ENCODE measurements around the gene SEMA3C. TPM values are rescaled to one million over a fixed set of nuclear protein-coding genes. Genes with fewer than 3 reads are reported as not detected.

SEMA3C gene
- total and polyA plus RNA-seq, 8 donors, result 4.5 to 344 (median 68.7) TPM

GRCh38 chr7:80719261-80719660, 199.6 kb downstream of the SEMA3C start:
- Histone ChIP-seq H3K27me3 (no peaks in the 10 kb centered on the region), H3K36me3 (no peaks in the 10 kb centered on the region), H3K27ac (no peak overlapping the region), H3K4me3 (no peak overlapping the region), H3K9me3 (no peaks in the 10 kb centered on the region), H3K4me1 (peaks cover 4 to 23% (median 14%) of the 10 kb centered on the region in 4 donors)
- intact Hi-C loops (cut with DNase I; ENCODE audit: low total_unique reads), result no loop called here
- WGBS, 5 donors, result 71 to 88% (median 87%) methylated on average over 3 of the region's 3 CpGs
- no peak for DNase-seq
- no peak for TF ChIP-seq EP300 (IDR thresholded peaks at IDR 0.05)
- TF ChIP-seq POLR2A (IDR thresholded peaks at IDR 0.05), result no peak
- TF ChIP-seq CTCF (IDR thresholded peaks at IDR 0.05), result no peak
- no peak for TF ChIP-seq POLR2AphosphoS5 (IDR thresholded peaks at IDR 0.05)

GRCh38 chr7:80711531-80711930, 207.3 kb downstream of the SEMA3C start:
- 61 to 80% (median 66%) methylated on average over 2 of the region's 2 CpGs for whole genome bisulfite sequencing, 5 donors
- H3K4me1 ChIP-seq, result no peaks in the 10 kb centered on the region
- H3K4me3 ChIP-seq, result no peak overlapping the region
- intact Hi-C loops (cut with DNase I; ENCODE audit: low total_unique reads), result no loop called here
- H3K27me3 ChIP-seq, result no peaks in the 10 kb centered on the region
- no peaks in the 10 kb centered on the region for H3K36me3 ChIP-seq
- no peak overlapping the region for H3K27ac ChIP-seq
- peak in 1 of 2 donors; percentile 24 for DNase-seq
- TF ChIP-seq EP300 (IDR thresholded peaks at IDR 0.05) (no peak), POLR2A (IDR thresholded peaks at IDR 0.05) (no peak), POLR2AphosphoS5 (IDR thresholded peaks at IDR 0.05) (no peak), CTCF (IDR thresholded peaks at IDR 0.05) (no peak)
- no peaks in the 10 kb centered on the region for H3K9me3 ChIP-seq

GRCh38 chr7:80708123-80708522, 210.7 kb downstream of the SEMA3C start:
- 55 to 78% (median 66%) methylated on average over 2 of the region's 2 CpGs for WGBS, 5 donors
- intact Hi-C loops (cut with DNase I; ENCODE audit: low total_unique reads), result no loop called here
- H3K4me1 ChIP-seq, result peaks cover 0 to 7% (median 2%) of the 10 kb centered on the region in 4 donors
- no peaks in the 10 kb centered on the region for H3K27me3 ChIP-seq
- no peak overlapping the region for H3K27ac ChIP-seq
- no peaks in the 10 kb centered on the region for H3K9me3 ChIP-seq
- TF ChIP-seq POLR2AphosphoS5 (IDR thresholded peaks at IDR 0.05) (no peak), CTCF (IDR thresholded peaks at IDR 0.05) (no peak), EP300 (IDR thresholded peaks at IDR 0.05) (no peak), POLR2A (IDR thresholded peaks at IDR 0.05) (no peak)
- DNase-seq, result no peak
- H3K4me3 ChIP-seq, result no peak overlapping the region
- no peaks in the 10 kb centered on the region for H3K36me3 ChIP-seq

GRCh38 chr7:80707318-80707717, 211.5 kb downstream of the SEMA3C start:
- no peak overlapping the region for H3K27ac ChIP-seq
- intact Hi-C loops (cut with DNase I; ENCODE audit: low total_unique reads), result no loop called here

More at GRCh38 chr7:80707318-80707717, 211.5 kb downstream of the SEMA3C start:
- DNase-seq, result no peak
- 76 to 94% (median 88%) methylated on average over 1 of the region's 1 CpG for WGBS, 5 donors
- Histone ChIP-seq H3K27me3 (no peaks in the 10 kb centered on the region), H3K36me3 (no peaks in the 10 kb centered on the region), H3K4me3 (no peak overlapping the region), H3K4me1 (peaks cover 0 to 7% (median 2%) of the 10 kb centered on the region in 4 donors), H3K9me3 (no peaks in the 10 kb centered on the region)
- no peak for TF ChIP-seq CTCF (IDR thresholded peaks at IDR 0.05)
- TF ChIP-seq POLR2AphosphoS5 (IDR thresholded peaks at IDR 0.05), result no peak
- no peak for TF ChIP-seq EP300 (IDR thresholded peaks at IDR 0.05)
- TF ChIP-seq POLR2A (IDR thresholded peaks at IDR 0.05), result no peak

Data from stomach (tissue), 9 donors.